Upper lobe of left lung (tissue), 6 donors: ENCODE measurements around the gene CCR5. TPM values are rescaled to one million over a fixed set of nuclear protein-coding genes. Genes with fewer than 3 reads are reported as not detected.

Source experiments
- ATAC-seq, 2 donors: fragments of 200-7000 bp; cut with Tn5 transposase; one replicate each; pipeline ENCODE4 v1.9.1; 2022; ENCODE audit warnings: mild to moderate bottlenecking in 2 of 2, moderate library complexity in 2 of 2; ENCODE audit not compliant: low FRiP score in 2 of 2
- DNase-seq, 2 donors: peaks; one replicate each; pipeline ENCODE4 v3.0.0-alpha.2; 2019 to 2020
- H3K27ac ChIP-seq, 4 donors: fragments of 200-600 bp; sonication (generic); one replicate each; pipeline ENCODE4 v1.5.1; 2016 to 2019
- H3K27me3 ChIP-seq, 4 donors: fragments of 200-600 bp; sonication (generic); one replicate each; pipeline ENCODE4 v1.5.1; 2017 to 2019
- H3K36me3 ChIP-seq, 4 donors: fragments of 200-600 bp; sonication (generic); one replicate each; pipeline ENCODE4 v1.5.1; 2016 to 2019
- H3K4me1 ChIP-seq, 4 donors: fragments of 200-600 bp; sonication (generic); one replicate each; pipeline ENCODE4 v1.5.1; 2018 to 2019
- H3K4me3 ChIP-seq, 4 donors: fragments of 200-600 bp; sonication (generic); one replicate each; pipeline ENCODE4 v1.5.1; 2017 to 2019; ENCODE audit warnings: mild to moderate bottlenecking in 2 of 4, moderate library complexity in 1 of 4
- H3K9me3 ChIP-seq, 4 donors: fragments of 200-600 bp; sonication (generic); one replicate each; pipeline ENCODE4 v1.5.1; 2018 to 2019
- CTCF ChIP-seq, 6 experiments: fragments of 450-650 bp in 4 of 6; fragments of 200-600 bp in 2 of 6; sonication (generic) in 2 of 6; IDR thresholded peaks; one replicate each; pipeline ENCODE4 v1.5.1; 2016 to 2019; ENCODE audit warnings: antibody characterized with exemption in 6 of 6
- EP300 ChIP-seq, 4 donors: sonication (generic); formaldehyde crosslinking; IDR thresholded peaks; one replicate each; pipeline ENCODE4 v1.5.1; 2017; ENCODE audit warnings: antibody characterized with exemption in 4 of 4, control low read depth in 2 of 4
- POLR2A ChIP-seq, 4 donors: fragments of 450-650 bp; IDR thresholded peaks; one replicate each; pipeline ENCODE4 v1.5.1; 2016 to 2017; ENCODE audit warnings: antibody characterized with exemption in 4 of 4, mild to moderate bottlenecking in 2 of 4
- POLR2AphosphoS5 ChIP-seq, 2 donors: sonication (generic); formaldehyde crosslinking; IDR thresholded peaks; one replicate each; pipeline ENCODE4 v1.5.1; 2017; ENCODE audit warnings: antibody characterized with exemption in 2 of 2
- WGBS, 2 donors: methylation state at CpG; one replicate each; pipeline ENCODE4 v1.1.5; 2017 to 2018; 5-methylcytosine and 5-hydroxymethylcytosine counted together
- total RNA-seq, 6 donors: library from RNA; depleted of rRNA in 4 of 6; stranded (reverse); fragments of >200 nt in 4 of 6; gene quantifications; one replicate each; pipeline versions ENCODE4 v1.1.0 to v1.2.1, GENCODE V29; 2016 to 2021
- donor health status: DM: no; HTN: no; CAD: no; lungs with moderate emphysema.
- donor health status: DM: no; HTN: yes; CAD: no; lungs with severe emphysema.

CCR5 gene
- total RNA-seq, 6 donors from 2014 or later: 0.33 to 8.6 (median 3.1) TPM

- Histone ChIP-seq H3K4me1 (peaks cover 13 to 35% (median 20%) of the 10 kb centered on the region in 4 donors), H3K4me3 (no peak overlapping the region), H3K36me3 (no peaks in the 10 kb centered on the region), H3K9me3 (no peaks in the 10 kb centered on the region), H3K27me3 (no peaks in the 10 kb centered on the region), H3K27ac (peak overlapping the region in 2 of 4 donors; percentile 45 to 46)
- peak in 4 of 6 experiments; percentile 41 to 52 (median 50) for TF ChIP-seq CTCF (IDR thresholded peaks at IDR 0.05)
- peak in 1 of 2 donors; percentile 71 for TF ChIP-seq POLR2AphosphoS5 (IDR thresholded peaks at IDR 0.05)
- no peak for TF ChIP-seq EP300 (IDR thresholded peaks at IDR 0.05)
- peak in 1 of 4 donors; percentile 32 for TF ChIP-seq POLR2A (IDR thresholded peaks at IDR 0.05)
- peak; percentile 75 to 87 for ATAC-seq
- DNase-seq: peak in 1 of 2 donors; percentile 80
- WGBS, 2 donors: 46 to 74% methylated on average over 7 of the region's 7 CpGs
These were observed 2.2 kb upstream of the CCR5 start for GRCh38 chr3:46368569-46368968.

DNA sequence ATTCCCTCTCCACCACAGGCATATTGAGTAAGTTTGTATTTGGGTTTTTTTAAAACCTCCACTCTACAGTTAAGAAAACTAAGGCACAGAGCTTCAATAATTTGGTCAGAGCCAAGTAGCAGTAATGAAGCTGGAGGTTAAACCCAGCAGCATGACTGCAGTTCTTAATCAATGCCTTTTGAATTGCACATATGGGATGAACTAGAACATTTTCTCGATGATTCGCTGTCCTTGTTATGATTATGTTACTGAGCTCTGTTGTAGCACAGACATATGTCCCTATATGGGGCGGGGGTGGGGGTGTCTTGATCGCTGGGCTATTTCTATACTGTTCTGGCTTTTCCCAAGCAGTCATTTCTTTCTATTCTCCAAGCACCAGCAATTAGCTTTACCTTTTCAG, 1.6 kb upstream of the CCR5 start:
- DNase-seq: no peak
- H3K27me3 ChIP-seq: no peaks in the 10 kb centered on the region
- peaks cover 13 to 35% (median 21%) of the 10 kb centered on the region in 4 donors for H3K4me1 ChIP-seq
- H3K4me3 ChIP-seq: no peak overlapping the region
- 85 to 86% methylated on average over 4 of the region's 4 CpGs for WGBS, 2 donors
- ATAC-seq: no peak
- H3K27ac ChIP-seq: peak overlapping the region; percentile 11 to 51 (median 28)
- no peaks in the 10 kb centered on the region for H3K36me3 ChIP-seq
- H3K9me3 ChIP-seq: no peaks in the 10 kb centered on the region
- TF ChIP-seq EP300 (IDR thresholded peaks at IDR 0.05) (no peak), POLR2A (IDR thresholded peaks at IDR 0.05) (no peak), POLR2AphosphoS5 (IDR thresholded peaks at IDR 0.05) (no peak), CTCF (IDR thresholded peaks at IDR 0.05) (no peak)

DNA sequence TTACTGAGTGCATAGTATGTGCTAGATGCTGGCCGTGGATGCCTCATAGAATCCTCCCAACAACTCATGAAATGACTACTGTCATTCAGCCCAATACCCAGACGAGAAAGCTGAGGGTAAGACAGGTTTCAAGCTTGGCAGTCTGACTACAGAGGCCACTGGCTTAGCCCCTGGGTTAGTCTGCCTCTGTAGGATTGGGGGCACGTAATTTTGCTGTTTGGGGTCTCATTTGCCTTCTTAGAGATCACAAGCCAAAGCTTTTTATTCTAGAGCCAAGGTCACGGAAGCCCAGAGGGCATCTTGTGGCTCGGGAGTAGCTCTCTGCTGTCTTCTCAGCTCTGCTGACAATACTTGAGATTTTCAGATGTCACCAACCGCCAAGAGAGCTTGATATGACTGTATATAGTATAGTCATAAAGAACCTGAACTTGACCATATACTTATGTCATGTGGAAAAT, 1.0 kb upstream of the CCR5 start:
- Histone ChIP-seq H3K4me1 (peaks cover 13 to 35% (median 21%) of the 10 kb centered on the region in 4 donors), H3K27ac (peak overlapping the region; percentile 11 to 51 (median 27))

GRCh38 chr3:46371519-46372340, 984 bp downstream of the CCR5 start:
- H3K4me3 ChIP-seq: peak overlapping the region in 3 of 4 donors; percentile 6 to 15 (median 12)
- 74 to 88% methylated on average over 8 to 10 of the region's 10 CpGs for WGBS, 2 donors
- H3K36me3 ChIP-seq: no peaks in the 10 kb centered on the region
- H3K9me3 ChIP-seq: no peaks in the 10 kb centered on the region
- DNase-seq (peak in 1 of 2 donors; percentile 3), ATAC-seq (no peak)
- no peak for TF ChIP-seq POLR2AphosphoS5 (IDR thresholded peaks at IDR 0.05)
- no peak for TF ChIP-seq EP300 (IDR thresholded peaks at IDR 0.05)
- H3K27ac ChIP-seq: peak overlapping the region in 3 of 4 donors; percentile 12 to 42 (median 21)
- H3K27me3 ChIP-seq: no peaks in the 10 kb centered on the region
- H3K4me1 ChIP-seq: peaks cover 13 to 35% (median 23%) of the 10 kb centered on the region in 4 donors

More for the DNA sequence above, 1.0 kb upstream of the CCR5 start:
- H3K9me3 ChIP-seq: no peaks in the 10 kb centered on the region
- ATAC-seq (no peak), DNase-seq (no peak)
- H3K36me3 ChIP-seq: no peaks in the 10 kb centered on the region
- TF ChIP-seq POLR2AphosphoS5 (IDR thresholded peaks at IDR 0.05): no peak
- no peak for TF ChIP-seq CTCF (IDR thresholded peaks at IDR 0.05)
- TF ChIP-seq POLR2A (IDR thresholded peaks at IDR 0.05): no peak
- TF ChIP-seq EP300 (IDR thresholded peaks at IDR 0.05): no peak
- peak overlapping the region in 1 of 4 donors; percentile 12 for H3K4me3 ChIP-seq
- WGBS, 2 donors: 77 to 82% methylated on average over 5 to 6 of the region's 6 CpGs
- H3K27me3 ChIP-seq: no peaks in the 10 kb centered on the region

GRCh38 chr3:46372492-46373359, 2.0 kb downstream of the CCR5 start:
- H3K9me3 ChIP-seq: no peaks in the 10 kb centered on the region
- H3K4me3 ChIP-seq: peak overlapping the region in 2 of 4 donors; percentile 12 to 15
- DNase-seq: peak in 1 of 2 donors; percentile 20
- no peak for TF ChIP-seq POLR2A (IDR thresholded peaks at IDR 0.05)
- peak; percentile 27 to 70 (median 58) for TF ChIP-seq CTCF (IDR thresholded peaks at IDR 0.05)
- 82 to 84% methylated on average over 9 of the region's 9 CpGs for WGBS, 2 donors
- no peaks in the 10 kb centered on the region for H3K36me3 ChIP-seq
- ATAC-seq: no peak
- no peaks in the 10 kb centered on the region for H3K27me3 ChIP-seq
- H3K27ac ChIP-seq: no peak overlapping the region
- H3K4me1 ChIP-seq: peaks cover 13 to 35% (median 23%) of the 10 kb centered on the region in 4 donors
